Tibial artery (tissue), 4 donors: Measurements from ENCODE around the gene LRRC7.

ENCODE experiments used
- DNase-seq, 2 donors: peaks; one replicate each; pipeline ENCODE4 v3.0.0-alpha.2; 2019
- H3K27ac ChIP-seq, 2 donors: fragments of 200-600 bp; sonication (generic) in 1 of 2; 1 replicate in 1 of 2; 2 replicates in 1 of 2; pipeline ENCODE4 v1.5.1; 2018 to 2019; ENCODE audit warnings: mild to moderate bottlenecking in 1 of 2
- H3K27me3 ChIP-seq, 2 donors: fragments of 200-600 bp; sonication (generic) in 1 of 2; one replicate each; pipeline versions ENCODE4 v1.5.1 to v1.6.0; 2016 to 2019
- H3K36me3 ChIP-seq, 3 donors: fragments of 200-600 bp; sonication (generic) in 2 of 3; one replicate each; pipeline ENCODE4 v1.5.1; 2016 to 2019; ENCODE audit warnings: mild to moderate bottlenecking in 2 of 3
- H3K4me1 ChIP-seq, 4 donors: fragments of 200-600 bp; sonication (generic) in 2 of 4; 1 replicate in 3 of 4; 2 replicates in 1 of 4; pipeline ENCODE4 v1.5.1; 2016 to 2019
- H3K4me3 ChIP-seq, 2 donors: fragments of 200-600 bp; sonication (generic) in 1 of 2; 1 replicate in 1 of 2; 2 replicates in 1 of 2; pipeline ENCODE4 v1.5.1; 2018 to 2019; ENCODE audit warnings: mild to moderate bottlenecking in 2 of 2
- H3K9me3 ChIP-seq, 3 donors: fragments of 200-600 bp; sonication (generic) in 1 of 3; one replicate each; pipeline ENCODE4 v1.5.1; 2016 to 2019
- CTCF ChIP-seq, 2 experiments: fragments of 200-600 bp in 1 of 2; fragments of 450-650 bp in 1 of 2; IDR thresholded peaks; one replicate each; pipeline ENCODE4 v1.5.1; 2017 to 2019; ENCODE audit warnings: antibody characterized with exemption in 2 of 2, mild to moderate bottlenecking in 1 of 2, moderate library complexity in 1 of 2
- intact Hi-C: fragments of 100-400 bp; cut with DNase I; formaldehyde crosslinking; loops from one replicate; pipeline ENCODE4 v1.15.0; 2023; ENCODE audit warnings: low total_unique reads

LRRC7 gene

GRCh38 chr1:69638673-69639072 is 71.0 kb downstream of the LRRC7 start:
- DNase-seq = no peak

GRCh38 chr1:69639159-69639558 is 71.4 kb downstream of the LRRC7 start:
- intact Hi-C loops = no loop called here
- H3K36me3 ChIP-seq = no peaks in the 10 kb centered on the region
- no peak for TF ChIP-seq CTCF (IDR thresholded peaks at IDR 0.05)

More at GRCh38 chr1:69638673-69639072, 71.0 kb downstream of the LRRC7 start:
- H3K4me3 ChIP-seq = no peak overlapping the region
- H3K4me1 ChIP-seq = no peaks in the 10 kb centered on the region
- H3K27me3 ChIP-seq = no peaks in the 10 kb centered on the region
- intact Hi-C loops = no loop called here
- no peak overlapping the region for H3K27ac ChIP-seq
- TF ChIP-seq CTCF (IDR thresholded peaks at IDR 0.05) = no peak
- H3K36me3 ChIP-seq = no peaks in the 10 kb centered on the region
- H3K9me3 ChIP-seq = no peaks in the 10 kb centered on the region

GRCh38 chr1:69643266-69643665 is 75.5 kb downstream of the LRRC7 start:
- Histone ChIP-seq H3K36me3 (no peaks in the 10 kb centered on the region), H3K4me1 (no peaks in the 10 kb centered on the region), H3K9me3 (no peaks in the 10 kb centered on the region), H3K27me3 (no peaks in the 10 kb centered on the region), H3K27ac (no peak overlapping the region), H3K4me3 (no peak overlapping the region)
- intact Hi-C loops = no loop called here
- no peak for DNase-seq
- no peak for TF ChIP-seq CTCF (IDR thresholded peaks at IDR 0.05)

More at GRCh38 chr1:69639159-69639558, 71.4 kb downstream of the LRRC7 start:
- Histone ChIP-seq H3K27ac (no peak overlapping the region), H3K9me3 (no peaks in the 10 kb centered on the region), H3K27me3 (no peaks in the 10 kb centered on the region), H3K4me1 (no peaks in the 10 kb centered on the region), H3K4me3 (no peak overlapping the region)
- no peak for DNase-seq

GRCh38 chr1:69645477-69645876 is 77.8 kb downstream of the LRRC7 start:
- H3K27ac ChIP-seq = no peak overlapping the region
- H3K4me1 ChIP-seq = no peaks in the 10 kb centered on the region
- intact Hi-C loops = no loop called here
- no peak for DNase-seq
- no peak overlapping the region for H3K4me3 ChIP-seq
- no peaks in the 10 kb centered on the region for H3K36me3 ChIP-seq
- H3K9me3 ChIP-seq = no peaks in the 10 kb centered on the region
- TF ChIP-seq CTCF (IDR thresholded peaks at IDR 0.05) = no peak
- no peaks in the 10 kb centered on the region for H3K27me3 ChIP-seq

GRCh38 chr1:69648486-69648885 is 80.8 kb downstream of the LRRC7 start:
- DNase-seq = no peak
- Histone ChIP-seq H3K27me3 (no peaks in the 10 kb centered on the region), H3K4me3 (no peak overlapping the region), H3K36me3 (no peaks in the 10 kb centered on the region), H3K27ac (no peak overlapping the region), H3K9me3 (no peaks in the 10 kb centered on the region), H3K4me1 (no peaks in the 10 kb centered on the region)
- intact Hi-C loops = no loop called here
- no peak for TF ChIP-seq CTCF (IDR thresholded peaks at IDR 0.05)

- Histone ChIP-seq H3K27ac (no peak overlapping the region), H3K4me3 (no peak overlapping the region), H3K27me3 (no peaks in the 10 kb centered on the region), H3K36me3 (no peaks in the 10 kb centered on the region), H3K4me1 (no peaks in the 10 kb centered on the region), H3K9me3 (no peaks in the 10 kb centered on the region)
- intact Hi-C loops = no loop called here
- TF ChIP-seq CTCF (IDR thresholded peaks at IDR 0.05) = no peak
- no peak for DNase-seq
Observed at GRCh38 chr1:69649383-69649990, 81.8 kb downstream of the LRRC7 start.
